Inferior parietal cortex (tissue), 1 donor: ENCODE results near the gene WDR64.

ENCODE experiments used
- DNase-seq: peaks from one replicate; pipeline ENCODE4 v3.0.0-alpha.2; 2016; ENCODE audit errors: extremely low spot score

WDR64 gene

GRCh38 chr1:241837901-241838300, 185.8 kb downstream of the WDR64 start:
- no peak for DNase-seq

GRCh38 chr1:241838897-241839296, 186.8 kb downstream of the WDR64 start:
- DNase-seq: no peak

- no peak for DNase-seq
These were observed 187.4 kb downstream of the WDR64 start for GRCh38 chr1:241839369-241839979.

- no peak for DNase-seq
These were observed 188.1 kb downstream of the WDR64 start for GRCh38 chr1:241840164-241840563.

- no peak for DNase-seq
These were observed 189.6 kb downstream of the WDR64 start for GRCh38 chr1:241841691-241842090.

GRCh38 chr1:241842565-241842964, 190.5 kb downstream of the WDR64 start:
- no peak for DNase-seq

GRCh38 chr1:241844593-241844992, 192.5 kb downstream of the WDR64 start:
- no peak for DNase-seq

- DNase-seq: no peak
These were observed 194.3 kb downstream of the WDR64 start for GRCh38 chr1:241846375-241846774.

GRCh38 chr1:241846862-241847539, 194.9 kb downstream of the WDR64 start:
- no peak for DNase-seq

GRCh38 chr1:241847540-241847795, 195.4 kb downstream of the WDR64 start:
- DNase-seq: no peak

- DNase-seq: peak; percentile 94
These were observed 196.0 kb downstream of the WDR64 start, which contains the start of gene EXO1 for GRCh38 chr1:241847796-241848685. Gene EXO1 (plus strand): TSS chr1:241848204. CDS start chr1:241850426, 2,222 bp downstream.

- DNase-seq: no peak
These were observed 196.7 kb downstream of the WDR64 start for GRCh38 chr1:241848686-241849344.

- no peak for DNase-seq
These were observed 197.2 kb downstream of the WDR64 start for GRCh38 chr1:241849345-241849695.
